ENCODE results near the gene DLEU7.

DLEU7 gene

GRCh38 chr13:50831512-50831911, 12.0 kb downstream of the DLEU7 start:
- Histone ChIP-seq H2BK12ac (ENCODE audit: low read length) (no peak overlapping the region), H4K91ac (ENCODE audit: low read depth, low read length, poor library complexity) (no peak overlapping the region), H3K36me3 (replicated peaks in 1 of 2; ENCODE audit: control insufficient read depth in 2 of 2, insufficient read depth in 2 of 2, low read length in 2 of 2) (no peaks in the 10 kb centered on the region), H3K4me2 (ENCODE audit: insufficient read depth, low read length, poor library complexity, severe bottlenecking) (no peak overlapping the region), H3K9me3 (replicated peaks in 1 of 2; ENCODE audit: control insufficient read depth in 2 of 2, insufficient read depth in 1 of 2, low read depth in 1 of 2, low read length in 2 of 2) (peaks cover 0 to 3% of the 10 kb centered on the region in 2 donors), H3K4me3 (ENCODE audit: low read length in 2 of 2) (no peak overlapping the region), H2BK15ac (ENCODE audit: low read length) (no peak overlapping the region), H3K14ac (ENCODE audit: low read length) (no peak overlapping the region), H2BK120ac (ENCODE audit: low read depth, low read length) (no peak overlapping the region), H2BK5ac (ENCODE audit: low read length) (no peak overlapping the region), H4K8ac (ENCODE audit: low read depth, low read length) (no peak overlapping the region), H3K4ac (ENCODE audit: low read length) (no peak overlapping the region), H3K9ac (ENCODE audit: low read depth, low read length, poor library complexity) (no peak overlapping the region), H2AK5ac (ENCODE audit: low read depth, low read length) (no peak overlapping the region), H3K79me1 (ENCODE audit: low read depth, low read length) (no peaks in the 10 kb centered on the region), H3K27me3 (ENCODE audit: control insufficient read depth in 3 of 3, insufficient read depth in 3 of 3, low read depth in 1 of 3, low read length in 3 of 3) (no peaks in the 10 kb centered on the region), H3K4me1 (ENCODE audit: control insufficient read depth in 2 of 2, insufficient read depth in 1 of 2, low read depth in 1 of 2, low read length in 2 of 2) (no peaks in the 10 kb centered on the region), H2AFZ (ENCODE audit: low read length) (no peak overlapping the region), H3K23ac (ENCODE audit: low read depth, low read length, poor library complexity) (no peak overlapping the region), H3K18ac (ENCODE audit: low read length) (no peak overlapping the region), H3K27ac (replicated peaks; ENCODE audit: low read length) (no peak overlapping the region)
- DNase-seq (ENCODE audit: low spot score) = no peak
- WGBS, 2 donors (ENCODE audit: extremely low coverage in 2 of 2, insufficient read length in 2 of 2, insufficient replicate concordance in 1 of 2) = no CpG with 5 or more reads among the region's 4 CpGs

GRCh38 chr13:50829896-50830295, 13.6 kb downstream of the DLEU7 start:
- no CpG with 5 or more reads among the region's 2 CpGs for WGBS, 2 donors (ENCODE audit: extremely low coverage in 2 of 2, insufficient read length in 2 of 2, insufficient replicate concordance in 1 of 2)

DNA sequence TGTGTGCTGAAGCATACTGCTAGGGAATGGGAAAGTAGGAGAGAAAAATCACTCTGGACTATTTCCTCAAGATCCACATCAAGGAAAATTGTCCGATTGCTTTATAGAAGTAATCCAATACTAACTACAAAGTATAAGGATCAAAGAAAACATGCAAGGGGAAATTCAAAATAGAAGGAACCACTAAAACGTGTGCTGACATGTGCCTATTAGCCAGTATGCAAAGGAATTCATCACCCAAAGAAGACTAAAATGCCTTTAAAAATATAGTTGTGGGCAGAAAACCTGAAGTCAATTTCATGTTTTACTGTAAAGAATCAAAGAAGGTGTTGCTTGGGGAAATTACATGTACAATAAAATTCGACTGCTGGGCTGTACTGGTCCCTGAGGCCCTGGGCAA, 14.3 kb downstream of the DLEU7 start:
- no peaks in the 10 kb centered on the region for H3K36me3 ChIP-seq (replicated peaks in 1 of 2; ENCODE audit: control insufficient read depth in 2 of 2, insufficient read depth in 2 of 2, low read length in 2 of 2)
- H2BK12ac ChIP-seq (ENCODE audit: low read length) = no peak overlapping the region
- H2BK5ac ChIP-seq (ENCODE audit: low read length) = no peak overlapping the region
- peaks cover 0 to 4% of the 10 kb centered on the region in 2 donors for H3K9me3 ChIP-seq (replicated peaks in 1 of 2; ENCODE audit: control insufficient read depth in 2 of 2, insufficient read depth in 1 of 2, low read depth in 1 of 2, low read length in 2 of 2)
- H3K4ac ChIP-seq (ENCODE audit: low read length) = no peak overlapping the region
- no peak overlapping the region for H2BK15ac ChIP-seq (ENCODE audit: low read length)
- H2AK5ac ChIP-seq (ENCODE audit: low read depth, low read length) = no peak overlapping the region
- no peaks in the 10 kb centered on the region for H3K27me3 ChIP-seq (ENCODE audit: control insufficient read depth in 3 of 3, insufficient read depth in 3 of 3, low read depth in 1 of 3, low read length in 3 of 3)
- no peak overlapping the region for H3K27ac ChIP-seq (replicated peaks; ENCODE audit: low read length)
- DNase-seq (ENCODE audit: low spot score) = no peak
- no peak overlapping the region for H4K8ac ChIP-seq (ENCODE audit: low read depth, low read length)
- H3K14ac ChIP-seq (ENCODE audit: low read length) = no peak overlapping the region
- no peak overlapping the region for H3K23ac ChIP-seq (ENCODE audit: low read depth, low read length, poor library complexity)
- H3K4me3 ChIP-seq (ENCODE audit: low read length in 2 of 2) = no peak overlapping the region
- H3K9ac ChIP-seq (ENCODE audit: low read depth, low read length, poor library complexity) = no peak overlapping the region
- H3K4me1 ChIP-seq (ENCODE audit: control insufficient read depth in 2 of 2, insufficient read depth in 1 of 2, low read depth in 1 of 2, low read length in 2 of 2) = no peaks in the 10 kb centered on the region
- no peak overlapping the region for H4K91ac ChIP-seq (ENCODE audit: low read depth, low read length, poor library complexity)
- no peaks in the 10 kb centered on the region for H3K79me1 ChIP-seq (ENCODE audit: low read depth, low read length)
- no CpG with 5 or more reads among the region's 3 CpGs for WGBS, 2 donors (ENCODE audit: extremely low coverage in 2 of 2, insufficient read length in 2 of 2, insufficient replicate concordance in 1 of 2)
- no peak overlapping the region for H2AFZ ChIP-seq (ENCODE audit: low read length)
- no peak overlapping the region for H2BK120ac ChIP-seq (ENCODE audit: low read depth, low read length)
- H3K18ac ChIP-seq (ENCODE audit: low read length) = no peak overlapping the region
- H3K4me2 ChIP-seq (ENCODE audit: insufficient read depth, low read length, poor library complexity, severe bottlenecking) = no peak overlapping the region

More at GRCh38 chr13:50829896-50830295, 13.6 kb downstream of the DLEU7 start:
- Histone ChIP-seq H2BK12ac (ENCODE audit: low read length) (no peak overlapping the region), H2BK120ac (ENCODE audit: low read depth, low read length) (no peak overlapping the region), H3K4me3 (ENCODE audit: low read length in 2 of 2) (no peak overlapping the region), H3K9me3 (replicated peaks in 1 of 2; ENCODE audit: control insufficient read depth in 2 of 2, insufficient read depth in 1 of 2, low read depth in 1 of 2, low read length in 2 of 2) (peaks cover 0 to 7% of the 10 kb centered on the region in 2 donors), H3K79me1 (ENCODE audit: low read depth, low read length) (no peaks in the 10 kb centered on the region), H4K8ac (ENCODE audit: low read depth, low read length) (no peak overlapping the region), H3K14ac (ENCODE audit: low read length) (no peak overlapping the region), H3K4ac (ENCODE audit: low read length) (no peak overlapping the region), H3K9ac (ENCODE audit: low read depth, low read length, poor library complexity) (no peak overlapping the region), H3K4me2 (ENCODE audit: insufficient read depth, low read length, poor library complexity, severe bottlenecking) (no peak overlapping the region), H2BK5ac (ENCODE audit: low read length) (no peak overlapping the region), H3K27ac (replicated peaks; ENCODE audit: low read length) (no peak overlapping the region), H2AK5ac (ENCODE audit: low read depth, low read length) (no peak overlapping the region), H4K91ac (ENCODE audit: low read depth, low read length, poor library complexity) (no peak overlapping the region), H3K27me3 (ENCODE audit: control insufficient read depth in 3 of 3, insufficient read depth in 3 of 3, low read depth in 1 of 3, low read length in 3 of 3) (no peaks in the 10 kb centered on the region), H3K36me3 (replicated peaks in 1 of 2; ENCODE audit: control insufficient read depth in 2 of 2, insufficient read depth in 2 of 2, low read length in 2 of 2) (no peaks in the 10 kb centered on the region), H2AFZ (ENCODE audit: low read length) (no peak overlapping the region), H3K4me1 (ENCODE audit: control insufficient read depth in 2 of 2, insufficient read depth in 1 of 2, low read depth in 1 of 2, low read length in 2 of 2) (no peaks in the 10 kb centered on the region), H3K23ac (ENCODE audit: low read depth, low read length, poor library complexity) (no peak overlapping the region), H2BK15ac (ENCODE audit: low read length) (no peak overlapping the region), H3K18ac (ENCODE audit: low read length) (no peak overlapping the region)
- no peak for DNase-seq (ENCODE audit: low spot score)

GRCh38 chr13:50826035-50826434, 17.5 kb downstream of the DLEU7 start:
- Histone ChIP-seq H3K4me1 (ENCODE audit: control insufficient read depth in 2 of 2, insufficient read depth in 1 of 2, low read depth in 1 of 2, low read length in 2 of 2) (no peaks in the 10 kb centered on the region), H3K36me3 (replicated peaks in 1 of 2; ENCODE audit: control insufficient read depth in 2 of 2, insufficient read depth in 2 of 2, low read length in 2 of 2) (no peaks in the 10 kb centered on the region), H3K9ac (ENCODE audit: low read depth, low read length, poor library complexity) (no peak overlapping the region), H3K27ac (replicated peaks; ENCODE audit: low read length) (no peak overlapping the region), H3K4me3 (ENCODE audit: low read length in 2 of 2) (no peak overlapping the region), H3K18ac (ENCODE audit: low read length) (no peak overlapping the region), H3K4ac (ENCODE audit: low read length) (no peak overlapping the region), H3K9me3 (replicated peaks in 1 of 2; ENCODE audit: control insufficient read depth in 2 of 2, insufficient read depth in 1 of 2, low read depth in 1 of 2, low read length in 2 of 2) (peaks cover 0 to 4% of the 10 kb centered on the region in 2 donors), H2BK12ac (ENCODE audit: low read length) (no peak overlapping the region), H4K91ac (ENCODE audit: low read depth, low read length, poor library complexity) (no peak overlapping the region), H4K8ac (ENCODE audit: low read depth, low read length) (no peak overlapping the region), H3K79me1 (ENCODE audit: low read depth, low read length) (no peaks in the 10 kb centered on the region), H2BK120ac (ENCODE audit: low read depth, low read length) (no peak overlapping the region), H3K4me2 (ENCODE audit: insufficient read depth, low read length, poor library complexity, severe bottlenecking) (no peak overlapping the region), H2AFZ (ENCODE audit: low read length) (no peak overlapping the region), H3K14ac (ENCODE audit: low read length) (no peak overlapping the region), H3K23ac (ENCODE audit: low read depth, low read length, poor library complexity) (no peak overlapping the region), H2BK5ac (ENCODE audit: low read length) (no peak overlapping the region), H2AK5ac (ENCODE audit: low read depth, low read length) (no peak overlapping the region), H3K27me3 (ENCODE audit: control insufficient read depth in 3 of 3, insufficient read depth in 3 of 3, low read depth in 1 of 3, low read length in 3 of 3) (no peaks in the 10 kb centered on the region), H2BK15ac (ENCODE audit: low read length) (no peak overlapping the region)
- DNase-seq (ENCODE audit: low spot score) = no peak
- no CpG with 5 or more reads among the region's 3 CpGs for WGBS, 2 donors (ENCODE audit: extremely low coverage in 2 of 2, insufficient read length in 2 of 2, insufficient replicate concordance in 1 of 2)
